ENCODE results near the gene PINK1. TPM values are rescaled to one million over a fixed set of nuclear protein-coding genes. Genes with fewer than 3 reads are reported as not detected.
A peak's percentile ranks its signal among the peaks of the same experiment; 100 is the strongest.

Gene PINK1
- total and polyA plus RNA-seq, 2 of the 13 experiments (the other 11 are each of a cell fraction or from before 2014, with no cell fraction given): 15.3 to 16.1 TPM

DNA sequence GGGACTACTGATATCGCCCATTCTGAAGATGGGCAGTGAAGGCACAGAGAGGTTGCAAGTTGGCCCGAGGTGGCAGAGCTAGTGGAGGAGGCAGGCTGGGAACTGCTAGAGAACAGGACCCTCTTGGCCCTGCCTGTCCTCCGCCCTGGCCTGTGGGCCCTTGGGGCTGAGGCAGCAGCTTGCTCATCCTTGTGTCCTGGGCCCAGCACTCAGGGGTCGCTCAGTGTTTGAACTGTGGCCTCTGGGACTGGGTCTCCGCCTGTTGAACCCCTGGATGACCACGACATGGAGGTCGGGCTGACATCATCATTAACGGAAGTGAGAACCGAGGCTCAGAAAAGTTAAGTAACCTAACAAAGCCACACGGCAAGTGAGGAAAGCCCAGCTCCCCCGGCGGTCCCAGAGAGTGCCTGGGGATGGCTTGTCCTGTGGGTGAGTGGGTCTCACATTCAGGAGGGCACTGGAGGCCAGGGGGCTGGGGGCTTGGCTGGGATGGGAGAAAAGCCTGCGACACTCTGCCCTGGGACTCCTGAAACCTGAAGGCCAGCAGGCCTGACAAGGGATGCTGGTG lies 50.9 kb downstream of the PINK1 start:
- DNase-seq (ENCODE audit: low spot score) (no peak), FAIRE-seq (no peak), ATAC-seq (no peak)
- TF ChIP-seq ZNF768 (CRISPR knock-in tag; IDR thresholded peaks at IDR 0.05): peak; percentile 86
- no peak for TF ChIP-seq TBX3 (IDR thresholded peaks at IDR 0.05; ENCODE audit: borderline replicate concordance)
- Histone ChIP-seq H3K9ac (ENCODE audit: insufficient read depth, low read depth, low read length) (no peak overlapping the region), H2AFZ (ENCODE audit: low read length) (no peak overlapping the region), H3K4me1 (ENCODE audit: insufficient read depth, low read length) (peaks cover 44% of the 10 kb centered on the region), H3K27ac (ENCODE audit: extremely low read length, insufficient read depth, low read length) (no peak overlapping the region), H3K9me3 (ENCODE audit: low read length) (no peaks in the 10 kb centered on the region), H3K27me3 (ENCODE audit: control insufficient read depth in 1 of 2, insufficient read depth in 2 of 2, low read length in 2 of 2) (peaks cover 2 to 57% of the 10 kb centered on the region in 2 experiments; a peak in 4 of 5 replicates), H3K79me2 (ENCODE audit: insufficient read depth, low read length) (no peaks in the 10 kb centered on the region), H4K20me1 (ENCODE audit: insufficient read depth, low read length) (no peaks in the 10 kb centered on the region), H3K4me3 (replicated peaks in 1 of 3; ENCODE audit: insufficient read depth in 1 of 3, low read depth in 2 of 3, low read length in 3 of 3) (no peak overlapping the region), H3K4me2 (ENCODE audit: low read depth, low read length) (no peak overlapping the region), H3K36me3 (replicated peaks in 1 of 2; ENCODE audit: control insufficient read depth in 1 of 2, insufficient read depth in 2 of 2, low read length in 2 of 2) (no peaks in the 10 kb centered on the region)
- ChIA-PET POLR2A (interaction anchor here (1.1 kb wide), 1 partner anchor 17 kb away, joined by 3 read pairs; no protein-coding TSS in a partner anchor), CTCF (ENCODE audit: low intra/inter-chr PET ratio, low total read pairs) (no interaction called here)
- WGBS (ENCODE audit: low lambda C conversion rate): 20% methylated on average over 1 of the region's 13 CpGs
- no TSS peak for BruUV-seq (replicated peaks)
- in situ Hi-C loops (cut with HindIII; ENCODE audit: extremely low pct_ligation_motif_present, low pct_unique_long_range_greater_than_20kb) (no loop called here), intact Hi-C loops (cut with micrococcal nuclease; ENCODE audit: unreplicated experiment) (no loop called here)

DNA sequence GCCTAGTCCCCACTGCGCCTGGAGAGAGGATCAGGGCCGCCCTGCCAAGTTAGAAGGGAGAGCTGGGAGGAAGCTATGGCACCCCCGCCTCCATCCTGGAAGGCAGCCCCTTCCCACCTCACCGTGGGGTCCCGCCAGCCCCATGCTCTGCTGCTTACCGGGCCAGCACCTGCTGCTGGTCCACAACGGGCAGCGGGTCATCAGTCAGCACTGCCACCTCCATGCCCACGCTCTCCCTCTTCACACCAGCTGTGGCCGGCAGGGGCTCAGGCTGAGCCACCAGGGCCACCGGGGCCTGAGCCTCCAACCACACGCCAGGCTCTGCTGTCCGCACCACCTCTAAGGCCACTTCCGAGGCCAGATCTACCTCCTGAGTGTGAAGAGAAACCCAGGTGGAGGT lies 51.4 kb downstream of the PINK1 start:
- WGBS (ENCODE audit: low lambda C conversion rate): 52% methylated on average over 3 of the region's 14 CpGs
- Histone ChIP-seq H3K4me2 (ENCODE audit: low read depth, low read length) (peak overlapping the region; percentile 54; the same call in 1 of the 2 replicates), H3K79me2 (ENCODE audit: insufficient read depth, low read length) (no peaks in the 10 kb centered on the region), H3K9ac (ENCODE audit: insufficient read depth, low read depth, low read length) (no peak overlapping the region), H3K4me1 (ENCODE audit: insufficient read depth, low read length) (peaks cover 46% of the 10 kb centered on the region), H4K20me1 (ENCODE audit: insufficient read depth, low read length) (no peaks in the 10 kb centered on the region), H3K9me3 (ENCODE audit: low read length) (no peaks in the 10 kb centered on the region), H3K36me3 (replicated peaks in 1 of 2; ENCODE audit: control insufficient read depth in 1 of 2, insufficient read depth in 2 of 2, low read length in 2 of 2) (no peaks in the 10 kb centered on the region), H3K27me3 (ENCODE audit: control insufficient read depth in 1 of 2, insufficient read depth in 2 of 2, low read length in 2 of 2) (peaks cover 2 to 57% of the 10 kb centered on the region in 2 experiments; a peak in 4 of 5 replicates), H3K27ac (ENCODE audit: extremely low read length, insufficient read depth, low read length) (no peak overlapping the region), H2AFZ (ENCODE audit: low read length) (no peak overlapping the region), H3K4me3 (replicated peaks in 1 of 3; ENCODE audit: insufficient read depth in 1 of 3, low read depth in 2 of 3, low read length in 3 of 3) (no peak overlapping the region; a peak in 1 of 6 replicates)
- in situ Hi-C loops (cut with HindIII; ENCODE audit: extremely low pct_ligation_motif_present, low pct_unique_long_range_greater_than_20kb): no loop called here
- CTCF ChIA-PET (ENCODE audit: low intra/inter-chr PET ratio, low total read pairs): no interaction called here
- DNase-seq (ENCODE audit: low spot score) (no peak), FAIRE-seq (no peak), ATAC-seq (no peak)
- intact Hi-C loops (cut with micrococcal nuclease; ENCODE audit: unreplicated experiment): no loop called here
- POLR2A ChIA-PET: interaction anchor here (1.1 kb wide), 1 partner anchor 18 kb away, joined by 3 read pairs; no protein-coding TSS in a partner anchor
- TF ChIP-seq, protein P1, sequence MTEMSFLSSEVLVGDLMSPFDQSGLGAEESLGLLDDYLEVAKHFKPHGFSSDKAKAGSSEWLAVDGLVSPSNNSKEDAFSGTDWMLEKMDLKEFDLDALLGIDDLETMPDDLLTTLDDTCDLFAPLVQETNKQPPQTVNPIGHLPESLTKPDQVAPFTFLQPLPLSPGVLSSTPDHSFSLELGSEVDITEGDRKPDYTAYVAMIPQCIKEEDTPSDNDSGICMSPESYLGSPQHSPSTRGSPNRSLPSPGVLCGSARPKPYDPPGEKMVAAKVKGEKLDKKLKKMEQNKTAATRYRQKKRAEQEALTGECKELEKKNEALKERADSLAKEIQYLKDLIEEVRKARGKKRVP (CRISPR knock-in tag; IDR thresholded peaks at IDR 0.05): no peak
- TF ChIP-seq, protein P2, sequence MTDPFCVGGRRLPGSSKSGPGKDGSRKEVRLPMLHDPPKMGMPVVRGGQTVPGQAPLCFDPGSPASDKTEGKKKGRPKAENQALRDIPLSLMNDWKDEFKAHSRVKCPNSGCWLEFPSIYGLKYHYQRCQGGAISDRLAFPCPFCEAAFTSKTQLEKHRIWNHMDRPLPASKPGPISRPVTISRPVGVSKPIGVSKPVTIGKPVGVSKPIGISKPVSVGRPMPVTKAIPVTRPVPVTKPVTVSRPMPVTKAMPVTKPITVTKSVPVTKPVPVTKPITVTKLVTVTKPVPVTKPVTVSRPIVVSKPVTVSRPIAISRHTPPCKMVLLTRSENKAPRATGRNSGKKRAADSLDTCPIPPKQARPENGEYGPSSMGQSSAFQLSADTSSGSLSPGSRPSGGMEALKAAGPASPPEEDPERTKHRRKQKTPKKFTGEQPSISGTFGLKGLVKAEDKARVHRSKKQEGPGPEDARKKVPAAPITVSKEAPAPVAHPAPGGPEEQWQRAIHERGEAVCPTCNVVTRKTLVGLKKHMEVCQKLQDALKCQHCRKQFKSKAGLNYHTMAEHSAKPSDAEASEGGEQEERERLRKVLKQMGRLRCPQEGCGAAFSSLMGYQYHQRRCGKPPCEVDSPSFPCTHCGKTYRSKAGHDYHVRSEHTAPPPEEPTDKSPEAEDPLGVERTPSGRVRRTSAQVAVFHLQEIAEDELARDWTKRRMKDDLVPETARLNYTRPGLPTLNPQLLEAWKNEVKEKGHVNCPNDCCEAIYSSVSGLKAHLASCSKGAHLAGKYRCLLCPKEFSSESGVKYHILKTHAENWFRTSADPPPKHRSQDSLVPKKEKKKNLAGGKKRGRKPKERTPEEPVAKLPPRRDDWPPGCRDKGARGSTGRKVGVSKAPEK (CRISPR knock-in tag; IDR thresholded peaks at IDR 0.05; ENCODE audit: borderline replicate concordance): no peak
- TF ChIP-seq ZNF232 (CRISPR knock-in tag; IDR thresholded peaks at IDR 0.05; ENCODE audit: borderline replicate concordance) (no peak), ZNF629 (CRISPR knock-in tag; conservative IDR thresholded peaks at IDR 0.05) (no peak)
- TF ChIP-seq, protein P3, sequence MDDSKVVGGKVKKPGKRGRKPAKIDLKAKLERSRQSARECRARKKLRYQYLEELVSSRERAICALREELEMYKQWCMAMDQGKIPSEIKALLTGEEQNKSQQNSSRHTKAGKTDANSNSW (CRISPR knock-in tag; IDR thresholded peaks at IDR 0.05; ENCODE audit: borderline replicate concordance): no peak
- no TSS peak for BruUV-seq (replicated peaks)

All from HepG2 (cell line).